AG04450 (cell line): ENCODE measurements around the gene GRIA3. TPM values are rescaled to one million over a fixed set of nuclear protein-coding genes. Genes with fewer than 3 reads are reported as not detected.

Experiments
- CTCF ChIA-PET: fragments of 300-600, 350-600 bp; formaldehyde crosslinking; extraction: SDS; loops from one replicate; lab custom pipeline; 2022; ENCODE audit warnings: antibody characterized with exemption, inconsistent platforms; lab: Charles Lee
- POLR2A ChIA-PET: fragments of 350-600 bp; formaldehyde crosslinking; extraction: SDS; loops from one replicate; lab custom pipeline; 2021; ENCODE audit warnings: antibody characterized with exemption, inconsistent platforms; lab: Yijun Ruan, JAX
- DNase-seq: peaks from one replicate; pipeline ENCODE4 v3.0.0-alpha.2; 2011; ENCODE audit warnings: low read depth, low spot score
- H3K27ac ChIP-seq: one replicate; pipeline ENCODE4 v1.5.1; 2012; ENCODE audit warnings: low read depth, low read length, control low read depth
- H3K27me3 ChIP-seq: one replicate; pipeline ENCODE4 v1.6.0; 2012; ENCODE audit warnings: low read length; ENCODE audit not compliant: control insufficient read depth, insufficient read depth
- H3K4me3 ChIP-seq: 2 replicates; pipeline ENCODE4 v1.5.1; 2011; ENCODE audit warnings: mild to moderate bottlenecking, low read depth, low read length, control low read depth
- H3K9me3 ChIP-seq: 2 replicates; pipeline ENCODE4 v1.5.1; 2012; ENCODE audit warnings: low read length; ENCODE audit not compliant: control insufficient read depth, insufficient read depth
- CTCF ChIP-seq: IDR thresholded peaks from 2 replicates; pipeline ENCODE4 v1.5.1; 2011; ENCODE audit warnings: low read depth, low read length, control low read depth, inconsistent platforms
- polyA plus RNA-seq: library from polyadenylated mRNA; depleted of rRNA; stranded (reverse); fragments of >200 nt; gene quantifications from 2 replicates; pipeline ENCODE4 v1.2.3, GENCODE V29; 2011

GRIA3 gene
- polyA plus RNA-seq, 1 experiment = 0.06 TPM

GRCh38 chrX:123202523-123202922 is 18.4 kb downstream of the GRIA3 start:
- ChIA-PET CTCF (no interaction called here), POLR2A (no interaction called here)
- no peak for DNase-seq
- Histone ChIP-seq H3K4me3 (no peak overlapping the region), H3K9me3 (no peaks in the 10 kb centered on the region), H3K27me3 (no peaks in the 10 kb centered on the region), H3K27ac (no peak overlapping the region)
- TF ChIP-seq CTCF = no peak

- Histone ChIP-seq H3K27me3 (no peaks in the 10 kb centered on the region), H3K9me3 (no peaks in the 10 kb centered on the region), H3K4me3 (no peak overlapping the region), H3K27ac (no peak overlapping the region)
- ChIA-PET CTCF (no interaction called here), POLR2A (no interaction called here)
- no peak for TF ChIP-seq CTCF
- no peak for DNase-seq
Measured at GRCh38 chrX:123203772-123204171, 19.7 kb downstream of the GRIA3 start.

- no peak for TF ChIP-seq CTCF
Measured at GRCh38 chrX:123206176-123206575, 22.1 kb downstream of the GRIA3 start.

GRCh38 chrX:123210252-123210651 is 26.2 kb downstream of the GRIA3 start:
- ChIA-PET POLR2A (no interaction called here), CTCF (no interaction called here)
- no peak overlapping the region for H3K27ac ChIP-seq
- TF ChIP-seq CTCF = no peak
- DNase-seq = no peak
- H3K9me3 ChIP-seq = no peaks in the 10 kb centered on the region
- no peaks in the 10 kb centered on the region for H3K27me3 ChIP-seq
- H3K4me3 ChIP-seq = no peak overlapping the region

More at GRCh38 chrX:123206176-123206575, 22.1 kb downstream of the GRIA3 start:
- Histone ChIP-seq H3K4me3 (no peak overlapping the region), H3K27me3 (no peaks in the 10 kb centered on the region), H3K27ac (no peak overlapping the region), H3K9me3 (no peaks in the 10 kb centered on the region)
- ChIA-PET CTCF (no interaction called here), POLR2A (no interaction called here)
- no peak for DNase-seq

- POLR2A ChIA-PET = no interaction called here
- Histone ChIP-seq H3K9me3 (no peaks in the 10 kb centered on the region), H3K27ac (no peak overlapping the region), H3K4me3 (no peak overlapping the region), H3K27me3 (no peaks in the 10 kb centered on the region)
- no peak for DNase-seq
- CTCF ChIA-PET = no interaction called here
- no peak for TF ChIP-seq CTCF
Measured at GRCh38 chrX:123215397-123216089, 31.5 kb downstream of the GRIA3 start.
